Mesenteric fat pad (tissue), 1 donor: ENCODE data around the gene U2AF2. TPM values are rescaled to one million over a fixed set of nuclear protein-coding genes. Genes with fewer than 3 reads are reported as not detected.

ENCODE experiments used
- DNase-seq: peaks from one replicate; pipeline ENCODE4 v3.0.0-alpha.2; 2020; ENCODE audit warnings: low spot score
- total RNA-seq: library from RNA; stranded (reverse); fragmentation: NEBNext Ultra II Directional; extraction: Animal tissue kit (Norgen Biotek cat#: 25700); gene quantifications from one replicate; pipeline ENCODE4 v1.2.1, GENCODE V29; 2021
- donor health status: DM: yes; HTN: yes; CAD: no.

U2AF2 gene
- total RNA-seq, 1 donor from 2014 or later, result 126 TPM

- peak; percentile 99 for DNase-seq
Measured at GRCh38 chr19:55674841-55675660, 20.2 kb downstream of the U2AF2 start, which contains the start of gene EPN1. Gene EPN1 (plus strand): TSS chr19:55675226. CDS start chr19:55678628, 3,402 bp downstream.

GRCh38 chr19:55675661-55676354 is 21.0 kb downstream of the U2AF2 start:
- no peak for DNase-seq

GRCh38 chr19:55676383-55676782 is 21.5 kb downstream of the U2AF2 start:
- DNase-seq, result no peak

- no peak for DNase-seq
Measured at GRCh38 chr19:55676889-55677505, 22.2 kb downstream of the U2AF2 start.

- no peak for DNase-seq
Measured at GRCh38 chr19:55677572-55678028, 22.8 kb downstream of the U2AF2 start.

GRCh38 chr19:55678121-55678671 is 23.4 kb downstream of the U2AF2 start:
- no peak for DNase-seq

GRCh38 chr19:55679343-55680257 is 24.8 kb downstream of the U2AF2 start:
- no peak for DNase-seq

- no peak for DNase-seq
Measured at GRCh38 chr19:55680339-55681130, 25.7 kb downstream of the U2AF2 start.

GRCh38 chr19:55681131-55682092 is 26.6 kb downstream of the U2AF2 start:
- DNase-seq, result no peak

GRCh38 chr19:55683449-55684261 is 28.8 kb downstream of the U2AF2 start:
- DNase-seq, result no peak

- DNase-seq, result no peak
Measured at GRCh38 chr19:55684946-55685681, 30.3 kb downstream of the U2AF2 start.

- no peak for DNase-seq
Measured at GRCh38 chr19:55685776-55686175, 30.9 kb downstream of the U2AF2 start.

- DNase-seq, result no peak
Measured at GRCh38 chr19:55686311-55687050, 31.6 kb downstream of the U2AF2 start.

GRCh38 chr19:55687281-55688201 is 32.7 kb downstream of the U2AF2 start:
- no peak for DNase-seq
